GM18519 (cell line): ENCODE results near the gene ZNF716.
"Not testable (repeated sequence)": the region's sequence is repeated elsewhere in the genome, so short reads cannot be mapped to it uniquely, and the experiment has no call there.

Source experiments
- ATAC-seq: cut with Tn5 transposase; IDR thresholded peaks from one replicate; pipeline ENCODE4 v1.9.1; 2021; ENCODE audit warnings: mild to moderate bottlenecking, moderate library complexity; ENCODE audit not compliant: unreplicated experiment, low FRiP score

Gene ZNF716

DNA sequence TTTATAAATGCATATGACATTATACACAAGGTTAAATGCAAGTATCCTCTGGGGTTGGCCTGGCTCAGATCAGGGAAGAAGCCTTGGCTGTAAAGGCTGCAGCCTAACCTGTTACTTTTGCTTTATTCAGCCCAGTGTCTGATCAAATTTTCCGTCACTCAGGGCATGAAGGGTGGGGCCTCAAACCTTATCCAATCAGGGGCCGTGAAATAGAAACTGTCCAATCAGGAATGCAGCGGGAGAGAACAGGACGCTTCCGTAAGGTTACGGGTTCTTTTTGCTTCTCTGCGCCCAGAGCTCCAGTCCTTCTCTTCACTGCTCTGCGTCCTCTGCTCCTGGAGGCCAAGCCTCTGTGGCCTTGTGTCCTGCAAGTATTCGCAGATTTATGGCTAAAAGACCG, at the start of gene ZNF716:
Gene ZNF716, plus strand, starts transcription at position 274 of the 400 bp plus-strand sequence. Its CDS starts 112 bp downstream, at position 386.
- ATAC-seq = no peak

DNA sequence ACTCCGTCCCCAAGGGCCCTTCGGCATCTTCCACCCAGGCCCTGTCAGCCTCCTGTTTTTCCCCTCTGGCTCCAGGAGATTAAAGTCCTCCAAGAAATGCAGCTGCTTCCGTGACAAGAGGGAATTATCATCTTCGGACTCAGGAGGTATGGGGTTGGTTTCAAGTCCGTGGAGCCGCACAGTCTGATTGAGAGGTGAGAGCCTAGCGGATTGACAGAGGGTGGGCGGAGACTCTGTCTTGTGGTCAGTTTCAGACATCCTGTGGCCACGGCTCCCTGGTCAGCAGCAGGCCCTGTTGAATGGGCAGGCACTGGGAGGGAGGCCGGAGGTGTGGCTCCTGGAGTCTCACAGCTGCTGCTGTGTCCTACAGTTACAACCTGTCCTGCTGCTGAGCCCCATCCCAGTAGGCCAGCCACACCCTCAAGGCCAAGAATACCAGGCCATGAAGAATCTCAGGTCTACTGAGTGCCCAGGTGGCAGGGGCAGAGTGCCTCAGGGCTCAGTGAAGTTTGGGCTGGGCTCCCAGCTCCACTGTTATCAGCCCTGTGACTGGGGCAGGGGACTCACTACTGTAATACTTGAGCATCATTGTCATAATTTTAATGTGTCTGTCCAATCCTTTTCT, 49.3 kb upstream of the ZNF716 start:
- no peak for ATAC-seq

DNA sequence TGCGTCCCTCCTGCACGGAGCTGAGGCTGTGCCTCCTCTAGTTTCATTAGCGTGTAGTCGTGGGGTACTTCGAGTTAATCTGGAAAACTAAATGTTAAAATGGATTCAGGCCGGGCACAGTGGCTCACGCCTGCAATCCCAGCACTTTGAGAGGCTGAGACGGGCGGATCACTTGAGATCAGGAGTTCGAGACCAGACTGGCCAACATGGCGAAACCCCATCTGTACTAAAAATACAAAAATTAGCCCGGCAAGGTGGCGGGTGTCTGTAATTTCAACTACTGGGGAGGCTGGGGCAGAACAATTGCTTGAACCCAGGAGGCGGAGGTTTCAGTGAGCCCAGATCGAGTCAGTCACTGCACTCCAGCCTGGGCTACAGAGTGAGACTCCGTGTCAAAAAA, 46.9 kb upstream of the ZNF716 start:
- ATAC-seq = not testable (repeated sequence)

DNA sequence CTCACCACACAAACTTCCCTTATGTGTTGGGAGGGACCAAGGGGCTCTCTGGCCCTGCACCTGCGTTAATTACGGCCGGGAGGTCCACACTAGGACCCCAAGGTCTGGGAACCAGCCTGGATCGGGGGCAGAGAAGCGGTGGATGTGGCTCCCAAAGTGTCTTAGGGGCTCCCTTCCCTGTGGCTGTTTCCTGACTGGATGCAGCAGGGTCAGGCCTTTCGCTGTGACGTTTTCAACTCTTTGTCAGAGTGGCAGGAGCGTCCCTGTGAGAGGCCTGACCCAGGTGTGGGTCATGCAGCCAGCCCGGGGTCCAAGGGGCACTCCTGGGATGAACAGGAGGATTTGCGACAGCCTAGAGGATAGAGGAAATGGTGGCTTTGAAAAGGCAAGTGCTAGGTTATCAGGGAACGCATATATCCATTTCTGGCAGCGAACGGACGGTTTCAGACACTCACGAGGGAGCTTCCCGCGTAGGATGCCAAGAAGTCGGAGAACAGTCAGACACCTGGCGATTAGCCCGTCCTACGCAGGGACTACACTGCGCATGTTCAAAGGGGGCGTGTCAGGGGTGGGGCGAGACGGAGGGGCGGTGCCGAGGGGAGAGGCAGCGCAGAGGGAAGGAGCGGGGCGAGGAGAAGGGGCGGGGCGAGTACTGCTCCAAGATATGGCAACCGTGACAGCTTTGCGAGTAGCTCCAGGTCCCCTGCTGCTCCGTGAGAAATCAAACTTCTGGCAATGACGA, 46.2 kb upstream of the ZNF716 start:
- no peak for ATAC-seq

DNA sequence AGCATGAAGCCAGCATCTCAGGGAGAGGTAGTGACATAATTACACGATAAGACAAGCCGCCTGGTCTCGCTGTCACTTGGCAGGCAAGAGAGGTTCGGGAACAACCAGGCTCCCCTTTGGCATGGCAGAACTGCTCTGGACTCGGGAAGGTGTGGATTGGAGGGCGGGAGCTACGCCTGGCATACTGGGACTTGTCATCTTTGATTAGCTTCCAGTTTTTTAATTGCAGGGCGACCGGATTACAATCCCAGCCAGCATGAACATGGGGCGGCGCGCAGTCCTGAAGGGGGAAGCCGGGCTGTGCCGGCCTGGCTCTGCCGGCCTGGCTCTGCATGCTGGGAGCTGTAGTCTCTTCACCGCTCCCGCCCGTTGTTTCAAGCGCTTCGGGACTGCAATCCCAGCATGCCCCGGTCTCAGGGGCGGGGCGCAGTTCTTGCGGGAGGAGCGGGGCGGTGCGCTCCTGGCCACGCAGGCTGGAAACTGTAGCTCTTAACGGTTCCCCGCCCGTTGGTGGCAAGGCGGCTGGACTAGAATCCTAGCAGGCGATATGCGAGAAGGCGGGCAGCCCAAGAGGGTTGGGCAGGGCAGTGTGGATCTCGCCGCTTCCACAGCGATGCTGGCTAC, 45.5 kb upstream of the ZNF716 start:
- ATAC-seq = no peak

DNA sequence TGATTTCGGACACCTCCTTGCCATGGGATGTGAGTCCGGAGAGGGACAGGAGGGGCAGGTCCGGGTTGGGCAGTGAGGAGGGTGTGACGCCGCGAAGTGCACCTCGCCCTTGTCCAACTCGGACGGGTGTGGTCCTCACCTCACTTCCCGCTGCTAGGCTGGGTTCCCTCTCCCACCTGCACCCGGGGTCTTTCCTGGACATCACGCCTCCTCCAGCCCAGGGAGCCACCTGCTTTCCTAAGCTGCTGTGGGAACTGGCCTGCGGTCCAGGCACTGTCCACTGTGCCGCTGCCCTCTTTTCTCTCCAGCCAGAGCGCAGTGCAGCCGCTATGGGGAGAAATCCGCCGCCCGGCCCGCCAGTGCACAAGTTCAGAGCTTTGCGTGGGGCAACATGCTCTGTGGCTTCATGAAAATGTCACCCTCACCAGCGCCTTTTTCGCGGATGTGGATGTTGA, 45.0 kb upstream of the ZNF716 start:
- no peak for ATAC-seq

DNA sequence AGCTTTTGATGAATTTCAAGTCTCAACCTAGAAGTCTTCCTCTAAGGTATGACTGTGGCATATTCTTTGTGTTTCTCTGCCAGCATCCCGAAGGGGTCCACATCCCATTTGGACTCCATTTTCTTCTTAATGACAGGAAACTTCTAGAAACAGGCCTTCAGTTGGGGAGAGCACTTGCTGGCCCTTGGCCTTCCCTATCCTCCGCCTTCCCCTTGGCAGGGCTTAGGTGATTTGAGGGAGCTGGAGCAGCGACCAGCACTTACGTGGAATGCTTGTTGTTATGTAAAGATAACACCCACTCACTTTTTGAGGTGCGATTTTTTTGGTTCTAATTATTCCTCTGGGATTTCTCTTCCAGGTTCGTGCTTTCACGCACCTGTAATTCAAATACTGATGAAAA, 42.9 kb upstream of the ZNF716 start:
- ATAC-seq = no peak

DNA sequence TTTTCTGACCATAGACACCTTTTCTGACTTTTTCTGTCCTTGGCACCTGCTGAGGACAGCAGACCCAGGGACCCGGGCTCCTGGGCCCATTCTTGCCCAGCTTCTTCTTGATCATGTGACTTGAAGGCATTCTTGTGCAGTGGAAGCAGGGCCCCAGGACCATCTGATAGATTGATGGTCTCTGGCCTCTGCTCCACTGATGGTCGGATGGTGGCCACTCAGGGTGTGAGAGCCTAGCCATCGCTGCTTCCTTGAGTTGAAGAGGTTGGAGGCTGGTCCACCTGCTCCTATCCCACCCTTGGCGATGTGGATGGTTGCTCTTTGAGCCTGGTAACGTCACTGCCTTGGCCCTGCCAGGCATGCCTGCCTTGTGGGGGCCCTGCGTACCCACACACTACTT, 37.8 kb upstream of the ZNF716 start:
- ATAC-seq = no peak

DNA sequence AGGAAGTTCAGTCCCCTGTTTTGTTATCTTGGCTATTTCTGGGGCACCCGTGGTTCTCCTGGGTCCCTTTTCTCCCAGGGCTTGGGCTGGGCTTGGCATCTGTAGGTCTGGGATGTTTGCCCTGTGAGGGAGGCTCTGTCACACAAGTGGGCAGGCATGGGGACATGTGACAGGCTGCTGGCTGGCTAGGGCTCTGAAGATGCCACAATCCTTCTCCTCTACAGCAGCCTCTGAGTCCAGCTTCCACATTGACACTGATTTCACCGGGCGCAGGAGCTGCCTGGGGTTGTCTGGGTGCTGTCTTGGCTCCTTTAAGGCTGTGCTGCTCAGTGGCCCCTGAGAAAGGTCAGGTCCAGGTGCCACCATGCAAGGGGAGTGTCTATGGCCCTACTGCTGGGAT, 37.4 kb upstream of the ZNF716 start:
- no peak for ATAC-seq

DNA sequence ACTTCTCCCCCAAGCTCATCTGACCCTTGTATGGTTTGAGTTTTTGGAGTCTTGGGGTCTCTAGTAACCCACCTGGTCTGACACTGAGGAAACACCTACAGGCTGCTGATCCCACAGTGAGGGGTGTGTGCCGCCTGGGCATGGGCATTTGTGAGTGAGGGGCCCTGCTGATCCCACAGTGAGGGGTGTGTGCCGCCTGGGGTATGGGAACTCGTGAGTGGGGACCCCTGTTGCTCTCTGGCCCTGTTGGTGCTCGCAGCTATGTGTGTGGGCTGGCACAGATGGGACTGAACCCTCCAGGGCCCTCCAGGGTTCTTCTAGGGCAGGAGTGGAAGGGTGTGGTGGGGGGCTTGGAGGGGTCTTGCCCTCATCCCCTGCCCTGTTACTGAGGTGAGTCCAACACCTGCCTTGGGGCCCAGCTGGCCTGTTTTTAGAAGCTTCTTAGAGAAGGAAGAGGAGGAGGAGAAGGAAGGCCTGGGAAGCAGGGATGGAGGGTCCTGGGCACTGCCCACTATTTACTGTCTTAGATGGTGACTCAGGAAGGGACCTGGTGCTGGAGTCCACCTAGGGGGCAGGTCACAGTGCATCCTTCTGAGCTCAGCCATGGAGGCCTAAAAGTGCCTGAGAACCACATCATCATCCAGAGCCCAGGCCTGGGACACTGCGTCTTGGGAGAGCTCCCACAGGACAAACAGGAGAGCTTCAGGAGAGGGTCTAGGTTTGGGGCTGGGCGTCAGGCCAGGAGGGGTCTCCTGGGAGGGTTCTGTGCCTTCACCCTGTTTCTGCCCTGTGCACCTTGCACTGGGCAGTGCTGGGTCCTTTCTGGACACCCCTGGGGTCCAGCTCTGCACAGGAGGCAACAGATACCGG, 36.2 kb upstream of the ZNF716 start:
- ATAC-seq = no peak

DNA sequence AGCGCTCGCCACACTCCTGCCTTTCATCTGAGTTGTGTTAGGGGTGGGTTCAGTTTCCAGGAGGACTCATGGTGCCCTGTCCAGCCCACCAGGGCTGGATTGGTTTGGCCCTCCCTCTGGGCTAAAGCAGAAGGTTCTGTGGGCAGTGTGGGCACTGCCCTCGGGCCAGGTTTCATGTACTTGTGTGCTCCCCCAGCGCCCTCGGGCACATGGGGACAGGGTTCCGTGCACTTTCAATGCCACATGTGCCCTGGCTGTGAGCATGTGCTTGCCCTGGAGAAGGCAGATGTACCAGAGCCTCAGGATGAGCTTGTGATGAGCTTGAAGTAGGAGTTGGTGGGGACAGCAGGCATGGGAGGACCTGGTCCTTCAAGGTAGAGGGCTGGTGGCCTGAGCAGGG, 35.6 kb upstream of the ZNF716 start:
- no peak for ATAC-seq

DNA sequence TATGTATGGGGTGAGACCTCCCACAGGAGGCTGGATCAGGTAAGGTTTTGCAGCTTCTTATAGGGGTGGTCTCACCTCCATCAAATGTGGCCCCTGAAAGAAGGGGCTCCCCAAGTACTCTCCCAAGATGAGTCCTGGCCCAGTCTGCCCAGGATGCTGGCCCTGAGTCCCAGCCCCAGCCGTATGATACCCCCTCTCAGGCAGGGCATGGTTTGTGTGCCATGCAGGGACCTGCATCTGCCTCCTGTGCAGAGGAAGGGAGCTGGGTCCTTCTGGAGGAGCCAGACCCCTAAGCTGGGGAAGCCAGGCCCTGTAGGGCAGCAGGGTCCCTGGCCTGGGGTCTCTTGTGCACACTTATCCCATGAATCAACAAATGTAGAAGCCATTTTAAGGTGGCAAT, 35.1 kb upstream of the ZNF716 start:
- ATAC-seq = no peak

DNA sequence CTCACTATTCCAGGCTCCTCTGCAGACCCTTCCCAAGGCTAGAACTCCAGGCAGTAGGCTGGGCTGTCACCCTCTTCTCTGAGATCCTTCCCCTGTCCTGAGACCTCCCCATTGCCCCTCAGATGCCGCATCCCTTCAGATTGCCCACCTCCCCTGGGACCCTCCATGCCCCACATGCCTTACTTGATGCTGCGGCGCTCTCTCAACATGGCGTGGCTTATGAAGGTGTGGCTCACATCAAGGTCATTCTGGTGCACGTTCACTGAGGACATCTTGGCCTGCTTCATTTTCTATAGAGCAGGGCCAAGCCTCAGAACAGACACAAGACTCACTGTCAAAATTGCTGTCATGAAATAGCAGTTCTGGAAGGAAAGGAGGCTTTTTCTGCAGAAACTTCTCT, 34.7 kb upstream of the ZNF716 start:
- ATAC-seq = no peak

DNA sequence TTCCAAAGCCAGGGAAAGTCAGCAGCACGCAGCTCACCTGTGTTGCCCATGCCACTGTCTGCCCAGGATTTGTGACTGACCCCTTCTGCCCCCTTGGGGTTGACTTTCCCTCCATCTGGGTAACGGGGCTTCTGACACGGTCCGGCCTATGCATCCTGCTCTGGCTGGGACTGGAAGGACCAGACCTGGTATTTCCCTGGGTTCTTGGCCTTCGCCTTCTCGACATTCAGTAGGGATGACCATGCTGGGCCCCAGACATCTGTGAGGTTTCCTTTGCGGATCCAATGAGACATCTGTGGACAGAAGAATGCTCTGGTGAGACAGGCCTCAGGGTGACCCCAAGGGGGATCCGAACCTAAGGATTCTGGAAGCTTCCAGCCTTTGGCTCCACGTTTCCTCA, 34.2 kb upstream of the ZNF716 start:
- no peak for ATAC-seq

DNA sequence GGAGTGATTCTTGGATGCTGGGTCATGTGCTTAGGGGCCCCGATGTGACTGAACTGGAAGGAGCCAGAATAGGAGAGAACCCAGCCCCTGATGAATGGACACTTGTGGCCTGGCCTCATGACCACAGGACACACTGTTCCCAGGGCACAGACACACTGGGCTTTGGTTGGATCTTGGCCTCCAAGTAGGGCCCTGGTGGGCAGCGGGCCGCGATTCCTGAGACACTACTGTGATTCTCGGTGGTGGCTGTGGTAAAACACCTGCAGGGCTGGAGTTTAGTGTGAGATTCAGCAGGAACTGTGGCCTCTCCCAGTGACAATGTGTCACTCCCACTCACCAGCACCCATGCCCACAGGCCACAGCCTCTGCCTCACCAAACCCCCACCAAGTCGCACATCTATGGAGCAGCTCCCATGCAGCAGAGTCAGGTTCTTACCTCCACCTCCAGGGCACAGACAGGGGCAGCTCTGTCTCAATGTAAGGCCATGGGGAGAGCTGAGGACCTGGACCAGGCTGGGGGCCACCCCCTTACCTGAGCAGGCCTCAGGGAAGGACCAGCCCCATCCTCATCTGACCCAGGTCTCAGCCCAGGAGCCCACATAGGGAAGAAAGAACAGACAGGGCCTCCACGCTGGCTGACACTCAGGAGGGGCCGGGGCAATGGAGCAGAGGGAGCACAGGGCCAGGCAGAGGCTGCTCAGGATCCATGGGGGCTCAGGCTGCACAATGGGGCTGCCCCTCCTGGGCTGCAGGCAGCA, 33.2 kb upstream of the ZNF716 start:
- no peak for ATAC-seq

DNA sequence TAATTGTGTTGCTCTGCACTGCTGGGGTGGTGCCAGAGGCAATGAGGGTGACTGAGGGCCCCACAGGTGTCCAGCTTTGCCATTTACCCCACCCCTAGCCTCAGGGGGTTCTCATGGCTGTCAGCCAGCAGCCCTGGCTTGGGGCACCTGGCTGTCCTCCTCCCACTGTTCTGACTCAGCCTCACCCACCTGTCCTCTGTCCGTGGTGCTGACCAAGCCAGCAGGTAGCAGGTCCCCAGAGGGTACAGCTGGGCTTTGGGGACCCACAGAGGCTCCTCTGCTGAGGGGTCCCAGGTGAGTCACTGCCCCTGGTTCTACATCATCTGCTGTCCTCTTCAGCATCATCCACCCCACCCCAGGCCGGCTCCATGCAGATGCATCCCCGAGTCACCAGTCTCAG, 32.2 kb upstream of the ZNF716 start:
- no peak for ATAC-seq

DNA sequence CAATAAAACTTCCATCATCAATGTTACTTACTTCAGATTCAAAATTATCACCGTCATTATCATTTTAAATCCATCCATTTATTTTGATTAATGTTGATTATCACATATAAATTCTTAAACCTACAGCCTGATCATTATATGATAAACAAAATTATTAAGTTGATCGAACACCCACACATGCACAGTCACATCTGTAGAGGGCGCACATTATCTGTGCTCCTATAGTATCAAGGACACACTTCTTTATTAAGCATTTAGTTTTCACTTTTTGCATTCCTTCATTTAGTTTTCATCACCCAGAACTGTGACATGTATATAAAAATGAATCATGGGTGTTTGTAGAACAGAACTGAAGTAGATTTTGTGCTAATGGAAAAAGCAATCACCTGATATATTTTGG, 26.2 kb upstream of the ZNF716 start:
- ATAC-seq = no peak

DNA sequence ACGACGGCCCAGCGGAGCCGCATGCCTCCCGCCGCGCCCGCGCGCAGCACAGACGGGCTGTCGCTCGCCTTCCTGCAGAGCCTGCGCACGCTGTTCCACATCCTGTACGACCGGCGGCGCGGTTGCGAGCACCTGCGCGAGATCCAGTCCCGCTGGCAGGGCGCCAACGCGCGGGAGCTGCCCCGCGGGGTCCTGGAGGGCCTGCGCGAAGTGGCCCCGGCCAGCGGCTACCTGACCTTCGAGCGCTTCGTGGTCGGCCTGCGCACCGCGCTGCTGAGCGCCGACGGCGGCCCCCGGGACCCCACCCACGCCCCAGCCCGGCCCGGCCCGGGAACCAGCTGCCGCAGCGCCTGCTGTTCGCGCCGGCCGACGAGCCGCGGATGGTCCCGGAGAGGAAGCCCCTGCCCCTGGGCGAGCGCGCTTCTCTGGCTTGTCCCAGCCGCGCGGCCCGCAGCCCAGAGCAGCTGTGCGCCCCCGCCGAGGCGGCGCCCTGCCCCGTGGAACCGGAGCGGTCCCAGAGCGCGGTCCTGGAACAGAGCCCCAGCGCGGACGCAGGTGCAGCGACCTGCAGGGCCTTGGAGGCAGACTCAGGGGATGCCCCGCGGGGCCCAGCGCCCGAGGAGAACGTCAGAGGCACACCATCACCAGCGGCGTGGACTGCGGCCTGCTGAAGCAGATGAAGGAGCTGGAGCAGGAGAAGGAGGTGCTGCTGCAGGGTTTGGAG, 25.3 kb upstream of the ZNF716 start:
- no peak for ATAC-seq

DNA sequence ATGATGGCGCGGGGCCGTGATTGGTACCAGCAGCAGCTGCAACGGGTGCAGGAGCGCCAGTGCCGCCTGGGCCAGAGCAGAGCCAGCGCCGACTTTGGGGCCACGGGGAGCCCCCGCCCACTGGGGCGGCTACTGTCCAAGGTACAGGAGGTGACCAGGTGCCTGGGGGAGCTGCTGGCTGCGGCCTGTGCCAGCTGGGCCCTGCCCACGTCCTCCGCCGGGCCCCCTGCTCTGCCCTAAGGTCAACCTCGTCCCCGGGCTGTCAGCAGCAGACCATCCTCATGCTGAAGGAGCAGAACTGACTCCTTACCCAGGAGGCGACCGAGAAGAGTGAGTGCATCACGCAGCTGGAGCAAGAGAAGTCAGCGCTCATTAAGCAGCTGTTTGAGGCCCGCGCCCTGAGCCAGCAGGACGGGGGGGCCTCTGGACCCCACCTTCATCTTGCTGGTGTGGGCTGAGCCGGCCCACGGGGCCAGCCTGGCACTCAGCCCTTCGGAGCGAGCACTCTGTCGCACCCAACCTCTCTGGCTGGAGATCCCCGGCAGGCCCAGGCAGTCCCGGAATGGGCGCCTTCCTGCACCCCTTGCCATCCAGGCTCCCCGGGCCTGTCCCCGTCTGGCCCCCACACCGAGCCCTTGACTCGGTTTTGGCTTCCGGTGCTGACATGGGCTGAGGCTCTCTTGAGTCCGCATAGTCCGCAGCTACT, 24.6 kb upstream of the ZNF716 start:
- ATAC-seq = no peak
